Keratinocyte (primary cell): ENCODE data around the gene CCNO. TPM values are rescaled to one million over a fixed set of nuclear protein-coding genes. Genes with fewer than 3 reads are reported as not detected.
A peak's percentile ranks its signal among the peaks of the same experiment; 100 is the strongest.

Experiments
- DNase-seq: peaks from one replicate; pipeline ENCODE4 v3.0.0-alpha.2; 2011; ENCODE audit warnings: low read depth, missing footprints, low spot score
- FAIRE-seq: peaks from 2 replicates; lab custom pipeline; 2011; peaks lifted over from hg19 to GRCh38; lab: Jason Lieb, UNC
- H2AFZ ChIP-seq: 2 replicates; pipeline ENCODE4 v1.6.0; 2012; ENCODE audit warnings: low read length, control low read depth, inconsistent platforms; ENCODE audit not compliant: control insufficient read depth
- H3K27ac ChIP-seq: 2 replicates; pipeline ENCODE4 v1.5.1; 2011; ENCODE audit warnings: low read length; ENCODE audit not compliant: control insufficient read depth, insufficient read depth
- H3K27me3 ChIP-seq: 3 replicates; pipeline ENCODE4 v1.6.0; 2011; ENCODE audit warnings: low read length; ENCODE audit not compliant: control insufficient read depth, insufficient read depth; ENCODE audit errors: extremely low read depth
- H3K36me3 ChIP-seq, 2 experiments: 2 replicates in 1 of 2; 3 replicates in 1 of 2; pipeline ENCODE4 v1.5.1; 2011; ENCODE audit warnings: low read length in 2 of 2, mild to moderate bottlenecking in 1 of 2; ENCODE audit not compliant: control insufficient read depth in 2 of 2, insufficient read depth in 2 of 2; ENCODE audit errors: extremely low read depth in 1 of 2
- H3K4me1 ChIP-seq: 3 replicates; pipeline ENCODE4 v1.5.1; 2011; ENCODE audit warnings: low read length; ENCODE audit not compliant: control insufficient read depth, insufficient read depth; ENCODE audit errors: extremely low read depth
- H3K4me2 ChIP-seq: 3 replicates; pipeline ENCODE4 v1.6.0; 2011; ENCODE audit warnings: low read depth, low read length; ENCODE audit not compliant: control insufficient read depth, insufficient read depth; ENCODE audit errors: extremely low read depth
- H3K4me3 ChIP-seq, 3 experiments: fragments of 200-600 bp in 1 of 3; sonication (generic) in 1 of 3; 2 replicates in 2 of 3; 3 replicates in 1 of 3; pipeline ENCODE4 v1.5.1; 2011 to 2016; ENCODE audit warnings: low read length in 3 of 3, mild to moderate bottlenecking in 3 of 3, control low read depth in 2 of 3, inconsistent platforms in 1 of 3, low read depth in 1 of 3, mixed read lengths in 1 of 3, mixed run types in 1 of 3, moderate library complexity in 1 of 3; ENCODE audit not compliant: control insufficient read depth in 2 of 3, insufficient read depth in 2 of 3; ENCODE audit errors: extremely low read depth in 1 of 3
- H3K79me2 ChIP-seq: 2 replicates; pipeline ENCODE4 v1.6.0; 2012; ENCODE audit warnings: low read length; ENCODE audit not compliant: control insufficient read depth, insufficient read depth
- H3K9ac ChIP-seq: 3 replicates; pipeline ENCODE4 v1.6.0; 2011; ENCODE audit warnings: low read length; ENCODE audit not compliant: control insufficient read depth, insufficient read depth; ENCODE audit errors: extremely low read depth
- H3K9me1 ChIP-seq: 3 replicates; pipeline ENCODE4 v1.6.0; 2011; ENCODE audit warnings: low read length; ENCODE audit not compliant: control insufficient read depth, insufficient read depth; ENCODE audit errors: extremely low read depth
- H3K9me3 ChIP-seq: 2 replicates; pipeline ENCODE4 v1.5.1; 2012; ENCODE audit warnings: low read depth, low read length; ENCODE audit not compliant: control insufficient read depth
- H4K20me1 ChIP-seq: 3 replicates; pipeline ENCODE4 v1.6.0; 2011; ENCODE audit warnings: low read length; ENCODE audit not compliant: control insufficient read depth, insufficient read depth; ENCODE audit errors: extremely low read depth
- CTCF ChIP-seq, 3 experiments: IDR thresholded peaks in 1 of 3; conservative IDR thresholded peaks in 1 of 3; optimal IDR thresholded peaks in 1 of 3; 2 replicates in 2 of 3; 3 replicates in 1 of 3; pipeline versions ENCODE3 to v1.5.1; 2011; ENCODE audit warnings: low read length in 3 of 3, mild to moderate bottlenecking in 3 of 3, moderate library complexity in 2 of 3, control low read depth in 1 of 3, inconsistent platforms in 1 of 3; ENCODE audit not compliant: insufficient read depth in 2 of 3; ENCODE audit errors: extremely low read depth in 1 of 3
- EZH2 ChIP-seq: IDR thresholded peaks from one replicate; pipeline ENCODE4 v1.6.1; 2012; ENCODE audit warnings: inconsistent platforms, mild to moderate bottlenecking, low read length, moderate library complexity
- dilution Hi-C: fragments of 300-500 bp; cut with MboI; formaldehyde crosslinking; loops from one replicate; pipeline ENCODE4 v1.7.0; 2020; ENCODE audit warnings: low sequenced_read_pairs; ENCODE audit not compliant: extremely low pct_ligation_motif_present
- polyA plus RNA-seq, 5 experiments: library from polyadenylated mRNA; depleted of rRNA in 3 of 5; stranded (reverse) in 3 of 5; stranded (forward) in 1 of 5; unstranded in 1 of 5; fragments of >200 nt; gene quantifications; 1 replicate in 1 of 5; 2 replicates in 3 of 5; 3 replicates in 1 of 5; pipeline versions ENCODE4 v1.2.1 to v1.2.3, GENCODE V29; 2011 to 2012; ENCODE audit warnings: missing spikeins in 2 of 5, low read depth in 1 of 5, low replicate concordance in 1 of 5

Gene CCNO
- polyA plus RNA-seq, 1 donor (not counting 4 experiments of a cell fraction or from before 2014, with no cell fraction given) = 0.42 TPM

GRCh38 chr5:55231919-55232270 is 1.5 kb downstream of the CCNO start:
- H3K27me3 ChIP-seq = peaks cover 21% of the 10 kb centered on the region
- dilution Hi-C loops = no loop called here
- H3K9me3 ChIP-seq = no peaks in the 10 kb centered on the region
- peaks cover 15% of the 10 kb centered on the region for H3K4me1 ChIP-seq
- FAIRE-seq (no peak), DNase-seq (no peak)
- H3K36me3 ChIP-seq = peaks cover 0 to 2% of the 10 kb centered on the region in 2 experiments
- H3K4me2 ChIP-seq = peak overlapping the region; percentile 91
- no peaks in the 10 kb centered on the region for H3K9me1 ChIP-seq
- H3K79me2 ChIP-seq = no peaks in the 10 kb centered on the region
- H4K20me1 ChIP-seq = no peaks in the 10 kb centered on the region
- TF ChIP-seq CTCF (optimal IDR thresholded peaks at IDR 0.05 in 1 of 3, IDR thresholded peaks at IDR 0.05 in 1 of 3, conservative IDR thresholded peaks at IDR 0.05 in 1 of 3; ENCODE audit: extremely low read depth in 1 of 3, insufficient read depth in 2 of 3, low read length in 3 of 3) (no peak), EZH2 (peak; percentile 31)
- H3K4me3 ChIP-seq = peak overlapping the region; percentile 69 to 92 (median 84)
- H3K27ac ChIP-seq = no peak overlapping the region
- peak overlapping the region; percentile 94 for H2AFZ ChIP-seq
- H3K9ac ChIP-seq = peak overlapping the region; percentile 71

- Histone ChIP-seq H3K9me3 (no peaks in the 10 kb centered on the region), H3K27me3 (peaks cover 21% of the 10 kb centered on the region), H3K9ac (no peak overlapping the region), H3K4me1 (peaks cover 15% of the 10 kb centered on the region), H3K27ac (no peak overlapping the region), H3K9me1 (no peaks in the 10 kb centered on the region), H3K4me3 (peak overlapping the region; percentile 69 to 92 (median 84)), H3K36me3 (peaks cover 0 to 2% of the 10 kb centered on the region in 2 experiments), H3K79me2 (no peaks in the 10 kb centered on the region), H2AFZ (peak overlapping the region; percentile 35), H3K4me2 (peak overlapping the region; percentile 91), H4K20me1 (no peaks in the 10 kb centered on the region)
- no peak for FAIRE-seq
- DNase-seq = no peak
- TF ChIP-seq EZH2 = no peak
- no peak for TF ChIP-seq CTCF (optimal IDR thresholded peaks at IDR 0.05 in 1 of 3, IDR thresholded peaks at IDR 0.05 in 1 of 3, conservative IDR thresholded peaks at IDR 0.05 in 1 of 3; ENCODE audit: extremely low read depth in 1 of 3, insufficient read depth in 2 of 3, low read length in 3 of 3)
- dilution Hi-C loops = no loop called here
Measured at GRCh38 chr5:55231029-55231918, 2.1 kb downstream of the CCNO start.
